Measurements from ENCODE around the gene PTGIR. TPM values are rescaled to one million over a fixed set of nuclear protein-coding genes. Genes with fewer than 3 reads are reported as not detected.

The PTGIR gene
- total RNA-seq, 4 donors from 2014 or later: 0.57 to 3.0 (median 1.1) TPM; not detected in 1

GRCh38 chr19:46618670-46619231 lies 6.1 kb downstream of the PTGIR start:
- peaks cover 9 to 76% (median 31%) of the 10 kb centered on the region in 3 donors for H3K4me1 ChIP-seq
- H3K4me3 ChIP-seq: no peak overlapping the region
- WGBS, 2 donors: 8 to 26% methylated on average over 7 to 9 of the region's 9 CpGs
- H3K27me3 ChIP-seq: peaks cover 0 to 16% (median 0%) of the 10 kb centered on the region in 4 donors
- H3K27ac ChIP-seq: peak overlapping the region in 3 of 4 donors; percentile 43 to 65 (median 59)
- no peaks in the 10 kb centered on the region for H3K9me3 ChIP-seq
- intact Hi-C loops (cut with DNase I): no loop called here
- no peak for TF ChIP-seq CTCF (IDR thresholded peaks at IDR 0.05)
- no peak for TF ChIP-seq POLR2A (IDR thresholded peaks at IDR 0.05)
- no peaks in the 10 kb centered on the region for H3K36me3 ChIP-seq
- DNase-seq: no peak

GRCh38 chr19:46617601-46618000 lies 7.3 kb downstream of the PTGIR start:
- TF ChIP-seq POLR2A (IDR thresholded peaks at IDR 0.05) (no peak), CTCF (IDR thresholded peaks at IDR 0.05) (no peak)
- Histone ChIP-seq H3K4me3 (no peak overlapping the region), H3K9me3 (no peaks in the 10 kb centered on the region), H3K27ac (no peak overlapping the region), H3K36me3 (no peaks in the 10 kb centered on the region), H3K27me3 (peaks cover 0 to 14% (median 0%) of the 10 kb centered on the region in 4 donors), H3K4me1 (peaks cover 6 to 70% (median 30%) of the 10 kb centered on the region in 3 donors)
- no peak for DNase-seq
- WGBS, 2 donors: 82 to 84% methylated on average over 6 of the region's 6 CpGs
- intact Hi-C loops (cut with DNase I): no loop called here

GRCh38 chr19:46616631-46617322 lies 8.1 kb downstream of the PTGIR start:
- H3K9me3 ChIP-seq: no peaks in the 10 kb centered on the region
- TF ChIP-seq POLR2A (IDR thresholded peaks at IDR 0.05): no peak
- TF ChIP-seq CTCF (IDR thresholded peaks at IDR 0.05): peak in 1 of 6 experiments; percentile 41
- 10 to 14% methylated on average over 14 to 17 of the region's 17 CpGs for WGBS, 2 donors
- H3K27me3 ChIP-seq: peaks cover 0 to 12% (median 0%) of the 10 kb centered on the region in 4 donors
- H3K4me3 ChIP-seq: no peak overlapping the region
- DNase-seq: no peak
- intact Hi-C loops (cut with DNase I): no loop called here
- no peaks in the 10 kb centered on the region for H3K36me3 ChIP-seq
- peak overlapping the region in 1 of 4 donors; percentile 32 for H3K27ac ChIP-seq
- H3K4me1 ChIP-seq: peaks cover 6 to 71% (median 30%) of the 10 kb centered on the region in 3 donors

- no peaks in the 10 kb centered on the region for H3K36me3 ChIP-seq
- no peak overlapping the region for H3K4me3 ChIP-seq
- peaks cover 0 to 4% (median 0%) of the 10 kb centered on the region in 4 donors for H3K27me3 ChIP-seq
- H3K9me3 ChIP-seq: no peaks in the 10 kb centered on the region
- TF ChIP-seq POLR2A (IDR thresholded peaks at IDR 0.05): no peak
- intact Hi-C loops (cut with DNase I): no loop called here
- H3K27ac ChIP-seq: no peak overlapping the region
- WGBS, 2 donors: 60 to 80% methylated on average over 1 to 10 of the region's 10 CpGs
- no peak for DNase-seq
- H3K4me1 ChIP-seq: peaks cover 6 to 71% (median 26%) of the 10 kb centered on the region in 3 donors
Measured at GRCh38 chr19:46615966-46616365, 8.9 kb downstream of the PTGIR start.

GRCh38 chr19:46614114-46614722 lies 10.7 kb downstream of the PTGIR start:
- Histone ChIP-seq H3K27ac (peak overlapping the region in 1 of 4 donors; percentile 6), H3K27me3 (no peaks in the 10 kb centered on the region), H3K4me1 (peaks cover 6 to 57% (median 15%) of the 10 kb centered on the region in 3 donors), H3K36me3 (peaks cover 5 to 17% (median 8%) of the 10 kb centered on the region in 3 donors), H3K4me3 (no peak overlapping the region), H3K9me3 (no peaks in the 10 kb centered on the region)
- WGBS, 2 donors: 3 to 18% methylated on average over 8 to 10 of the region's 12 CpGs
- TF ChIP-seq POLR2A (IDR thresholded peaks at IDR 0.05) (no peak), CTCF (IDR thresholded peaks at IDR 0.05) (peak; percentile 83 to 90 (median 88))
- no peak for DNase-seq
- intact Hi-C loops (cut with DNase I): no loop called here
